Measurements from ENCODE around the gene HLF.
A peak's percentile ranks its signal among the peaks of the same experiment; 100 is the strongest.

HLF gene

GRCh38 chr17:55334285-55334684, 69.5 kb downstream of the HLF start:
- DNase-seq = no peak

GRCh38 chr17:55334881-55335540, 70.3 kb downstream of the HLF start:
- no peak for DNase-seq

GRCh38 chr17:55335625-55336024, 70.9 kb downstream of the HLF start:
- no peak for DNase-seq

- DNase-seq = no peak
These were observed 71.7 kb downstream of the HLF start for GRCh38 chr17:55336426-55336825.

GRCh38 chr17:55340176-55340575, 75.4 kb downstream of the HLF start:
- DNase-seq = no peak

- DNase-seq = no peak
These were observed 75.9 kb downstream of the HLF start for GRCh38 chr17:55340686-55341085.

GRCh38 chr17:55341432-55341831, 76.7 kb downstream of the HLF start:
- no peak for DNase-seq

GRCh38 chr17:55342800-55343585, 78.2 kb downstream of the HLF start:
- no peak for DNase-seq

- no peak for DNase-seq
These were observed 79.2 kb downstream of the HLF start for GRCh38 chr17:55343900-55344513.

GRCh38 chr17:55344514-55344997, 79.8 kb downstream of the HLF start:
- no peak for DNase-seq

GRCh38 chr17:55345132-55345531, 80.4 kb downstream of the HLF start:
- no peak for DNase-seq

- DNase-seq = no peak
These were observed 81.9 kb downstream of the HLF start for GRCh38 chr17:55346658-55347057.

- no peak for DNase-seq
These were observed 82.6 kb downstream of the HLF start for GRCh38 chr17:55347341-55347740.

- DNase-seq = peak; percentile 30
These were observed 84.1 kb downstream of the HLF start for GRCh38 chr17:55348749-55349354.

- no peak for DNase-seq
These were observed 86.1 kb downstream of the HLF start for GRCh38 chr17:55350825-55351205.

- no peak for DNase-seq
These were observed 86.5 kb downstream of the HLF start for GRCh38 chr17:55351226-55351625.

- DNase-seq = no peak
These were observed 89.2 kb downstream of the HLF start for GRCh38 chr17:55354010-55354409.

- DNase-seq = no peak
These were observed 90.2 kb downstream of the HLF start for GRCh38 chr17:55354941-55355340.

GRCh38 chr17:55356434-55357328, 91.9 kb downstream of the HLF start:
- DNase-seq = peak; percentile 27

GRCh38 chr17:55360971-55361370, 96.2 kb downstream of the HLF start:
- no peak for DNase-seq

GRCh38 chr17:55363033-55363432, 98.3 kb downstream of the HLF start:
- no peak for DNase-seq

- no peak for DNase-seq
These were observed 101.3 kb downstream of the HLF start for GRCh38 chr17:55366020-55366481.
